Retina (tissue), 1 donor: Measurements from ENCODE around the gene EED.
"Not testable (repeated sequence)": the region's sequence is repeated elsewhere in the genome, so short reads cannot be mapped to it uniquely, and the experiment has no call there.

Experiments
- DNase-seq: peaks from one replicate; pipeline ENCODE4 v3.0.0-alpha.2; 2016

EED gene

DNA sequence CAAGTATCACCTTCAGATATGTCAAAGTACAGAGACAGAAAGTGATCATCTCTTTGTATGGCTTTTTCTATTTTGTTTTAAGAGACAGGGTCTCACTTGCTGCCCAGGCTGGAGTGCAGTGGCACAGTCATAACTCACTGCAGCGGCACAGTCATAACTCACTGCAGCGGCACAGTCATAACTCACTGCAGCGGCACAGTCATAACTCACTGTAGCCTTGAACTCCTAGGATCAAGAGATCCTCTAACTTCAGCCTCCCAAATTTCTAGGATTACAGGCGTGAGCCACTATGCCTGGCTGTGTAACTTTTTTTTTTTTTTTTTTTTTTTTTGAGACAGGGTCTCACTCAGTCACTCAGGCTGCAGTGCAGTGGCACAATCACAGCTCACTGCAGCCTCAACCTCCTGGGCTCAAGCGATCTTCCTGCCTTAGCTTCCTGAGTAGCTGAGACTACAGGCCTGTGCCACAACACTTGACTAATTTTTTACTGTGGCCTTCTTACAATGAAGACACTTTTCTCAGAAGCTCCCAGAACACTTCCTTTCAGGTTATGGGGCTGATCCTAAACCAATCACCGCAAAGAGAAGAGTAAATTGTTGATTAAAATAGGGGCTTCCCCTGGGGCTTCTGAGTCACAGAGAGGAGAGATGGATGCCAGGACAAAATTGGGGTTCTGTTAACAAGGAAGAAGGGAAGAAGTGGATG lies 48.5 kb downstream of the EED start:
- DNase-seq = no peak

GRCh38 chr11:86294026-86294425 lies 49.5 kb downstream of the EED start:
- DNase-seq = no peak

DNA sequence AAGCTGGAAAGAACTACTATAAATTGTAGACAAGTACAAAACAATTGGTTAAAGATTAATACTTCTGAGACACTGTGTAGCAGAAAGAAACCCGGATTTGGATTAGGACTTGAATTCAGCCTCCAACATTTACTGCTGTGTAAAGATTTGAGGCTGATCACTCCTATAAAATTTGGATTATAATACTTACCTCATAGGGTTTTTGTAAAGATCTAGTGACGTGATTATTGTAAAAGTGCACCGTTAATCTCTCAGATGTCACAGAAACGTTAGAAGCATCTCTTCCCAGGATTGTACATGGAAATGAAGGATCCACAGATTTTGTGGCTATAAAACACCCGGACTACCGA lies 57.2 kb downstream of the EED start:
- DNase-seq = no peak

DNA sequence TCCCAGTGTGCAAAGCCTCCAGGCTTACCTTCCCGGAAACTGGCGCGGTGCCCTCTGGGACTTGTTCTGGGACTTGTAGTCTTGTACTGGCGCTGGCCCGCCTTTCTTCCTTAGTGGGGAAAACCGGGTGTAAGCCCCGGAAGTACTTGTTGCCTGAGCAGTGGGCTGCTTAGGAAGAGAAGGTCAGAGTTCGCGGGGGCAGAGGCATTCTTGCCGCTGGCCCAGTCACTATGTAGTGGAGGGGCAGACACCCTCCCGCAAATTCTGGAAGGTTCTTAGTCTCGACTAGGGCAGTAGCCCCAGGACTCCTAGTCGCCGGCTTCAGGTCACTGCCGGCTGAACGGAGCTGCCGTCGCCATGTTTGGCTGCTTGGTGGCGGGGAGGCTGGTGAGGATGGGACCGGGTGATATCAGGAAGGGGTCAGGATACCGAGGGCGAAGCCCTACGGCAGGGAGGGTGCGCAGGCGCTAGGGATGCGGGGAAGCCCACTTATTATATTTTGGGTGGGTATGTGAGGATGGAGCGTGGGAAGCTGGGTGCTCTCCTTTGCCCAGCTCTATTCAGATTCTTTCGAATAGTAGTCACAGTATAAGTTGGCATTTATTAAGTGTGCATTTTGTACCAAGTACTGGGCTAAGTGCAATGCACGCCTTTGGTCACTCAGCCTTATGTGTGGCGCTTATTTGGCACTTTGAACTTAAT lies 57.7 kb downstream of the EED start, which contains the start of gene HIKESHI:
Gene HIKESHI, plus strand, starts transcription at position 149 of the 702 bp plus-strand sequence. Its CDS starts 209 bp downstream, at position 358.
- peak; percentile 95 for DNase-seq

GRCh38 chr11:86303257-86303656 lies 58.7 kb downstream of the EED start:
- DNase-seq = no peak

DNA sequence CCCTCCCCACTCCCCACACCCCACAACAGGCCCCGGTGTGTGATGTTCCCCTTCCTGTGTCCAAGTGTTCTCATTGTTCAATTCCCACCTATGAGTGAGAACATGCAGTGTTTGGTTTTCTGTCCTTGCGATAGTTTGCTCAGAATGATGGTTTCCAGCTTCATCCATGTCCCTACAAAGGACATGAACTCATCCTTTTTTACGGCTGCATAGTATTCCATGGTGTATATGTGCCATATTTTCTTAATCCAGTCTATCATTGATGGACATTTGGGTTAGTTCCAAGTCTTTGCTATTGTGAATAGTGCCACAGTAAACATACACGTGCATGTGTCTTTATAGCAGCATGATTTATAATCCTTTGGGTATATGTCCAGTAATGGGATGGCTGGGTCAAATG lies 64.2 kb downstream of the EED start:
- DNase-seq = not testable (repeated sequence)

DNA sequence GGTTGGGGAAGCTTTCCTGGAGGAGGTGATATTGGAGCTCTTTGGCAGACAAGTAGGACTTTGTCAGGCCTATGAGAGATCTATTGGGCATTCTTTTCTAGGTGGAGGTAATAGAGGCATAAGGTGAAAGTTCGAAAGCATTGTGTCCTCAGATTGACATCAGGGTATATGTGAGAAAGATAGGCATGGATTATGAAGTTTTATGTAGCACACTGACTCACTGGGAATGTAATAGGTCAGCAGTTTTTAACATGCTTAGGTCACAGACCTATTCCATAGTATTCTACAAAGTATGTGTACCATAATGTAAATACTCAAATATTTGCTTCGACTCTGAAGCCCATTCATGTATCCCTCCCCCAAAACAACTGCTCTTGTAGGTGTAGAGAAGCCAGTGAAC lies 69.2 kb downstream of the EED start:
- no peak for DNase-seq

- no peak for DNase-seq
Observed at GRCh38 chr11:86314636-86315035, 70.1 kb downstream of the EED start.
